Measurements from ENCODE around the gene MYO1G.

The MYO1G gene

GRCh38 chr7:45021604-45022296, 42.9 kb upstream of the MYO1G start:
- TF ChIP-seq CTCF (IDR thresholded peaks at IDR 0.05; ENCODE audit: extremely low read depth, missing control alignments): no peak

GRCh38 chr7:45020915-45021314, 42.1 kb upstream of the MYO1G start:
- TF ChIP-seq CTCF (IDR thresholded peaks at IDR 0.05; ENCODE audit: extremely low read depth, missing control alignments): no peak
- no peak for DNase-seq (ENCODE audit: low spot score)

More at GRCh38 chr7:45021604-45022296, 42.9 kb upstream of the MYO1G start:
- DNase-seq (ENCODE audit: low spot score): no peak

GRCh38 chr7:45017253-45017652, 38.4 kb upstream of the MYO1G start:
- TF ChIP-seq CTCF (IDR thresholded peaks at IDR 0.05; ENCODE audit: extremely low read depth, missing control alignments): no peak
- no peak for DNase-seq (ENCODE audit: low spot score)

GRCh38 chr7:45015313-45015712, 36.5 kb upstream of the MYO1G start:
- no peak for TF ChIP-seq CTCF (IDR thresholded peaks at IDR 0.05; ENCODE audit: extremely low read depth, missing control alignments)
- no peak for DNase-seq (ENCODE audit: low spot score)

- no peak for DNase-seq (ENCODE audit: low spot score)
Observed at GRCh38 chr7:45013465-45013967, 34.7 kb upstream of the MYO1G start.

GRCh38 chr7:45007571-45008328, 28.9 kb upstream of the MYO1G start:
- DNase-seq (ENCODE audit: low spot score): no peak
- no peak for TF ChIP-seq CTCF (IDR thresholded peaks at IDR 0.05; ENCODE audit: extremely low read depth, missing control alignments)

More at GRCh38 chr7:45013465-45013967, 34.7 kb upstream of the MYO1G start:
- no peak for TF ChIP-seq CTCF (IDR thresholded peaks at IDR 0.05; ENCODE audit: extremely low read depth, missing control alignments)

GRCh38 chr7:45007106-45007505, 28.3 kb upstream of the MYO1G start:
- DNase-seq (ENCODE audit: low spot score): no peak
- TF ChIP-seq CTCF (IDR thresholded peaks at IDR 0.05; ENCODE audit: extremely low read depth, missing control alignments): no peak
